Left cardiac atrium (tissue), 4 donors: ENCODE measurements around the gene CPXM1. TPM values are rescaled to one million over a fixed set of nuclear protein-coding genes. Genes with fewer than 3 reads are reported as not detected.

ENCODE experiments used
- ATAC-seq, 2 donors: fragments of 200-7000 bp; cut with Tn5 transposase; one replicate each; pipeline ENCODE4 v1.9.1; 2020; ENCODE audit warnings: mild to moderate bottlenecking in 2 of 2, moderate library complexity in 2 of 2
- DNase-seq: peaks from one replicate; pipeline ENCODE4 v3.0.0-alpha.2; 2020
- intact Hi-C, 2 donors: fragments of 100-400 bp; cut with DNase I; formaldehyde crosslinking; loops; one replicate each; pipeline versions ENCODE4 v1.14.1 to v1.15.1; 2022 to 2023
- total RNA-seq, 2 donors: library from RNA; stranded (reverse); fragmentation: NEBNext Ultra II Directional; extraction: Animal tissue kit (Norgen Biotek cat#: 25700); gene quantifications; one replicate each; pipeline ENCODE4 v1.2.1, GENCODE V29; 2021
- donor health status: DM: no; HTN: yes; CAD: no.
- donor health status: DM: no; HTN: yes; CAD: no; lungs with severe emphysema.
- donor health status: DM: yes; HTN: yes; CAD: no.
- donor health status: Dilated cardiomyopathy.

Gene CPXM1
- total RNA-seq, 2 donors from 2014 or later: 4.3 to 8.7 TPM

DNA sequence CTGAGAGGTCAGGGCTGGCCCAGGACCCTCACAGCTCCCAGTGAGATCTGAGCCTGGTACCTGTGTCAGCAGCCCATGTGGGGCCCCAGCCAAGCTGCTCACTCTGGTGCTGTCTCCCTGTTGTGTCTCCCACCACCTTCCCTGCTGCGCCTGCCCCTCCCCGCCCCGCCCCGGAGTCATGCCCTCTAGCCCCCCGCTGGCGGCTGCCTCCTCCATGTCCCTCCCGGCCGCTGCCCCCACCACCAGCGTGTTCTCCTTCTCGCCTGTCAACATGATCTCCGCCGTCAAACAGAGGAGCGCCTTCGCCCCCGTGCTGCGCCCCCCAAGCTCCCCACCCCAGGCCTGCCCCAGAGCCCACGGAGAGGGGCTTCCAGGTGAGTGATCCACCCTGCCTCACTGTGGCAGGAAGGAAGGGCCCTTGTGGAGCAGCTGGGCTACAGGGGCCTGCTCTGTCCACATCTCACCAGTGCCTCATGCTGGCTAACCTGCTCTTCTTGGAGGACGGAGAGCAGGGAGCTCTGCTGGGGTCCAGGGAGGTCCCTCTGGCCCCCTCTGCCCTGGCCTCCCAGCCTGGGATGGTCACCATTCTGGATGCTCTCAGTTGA, 44.9 kb downstream of the CPXM1 start:
- ATAC-seq: no peak
- intact Hi-C loops: loop anchor here in 1 of 2 donors (10.0 kb wide), 1 partner anchor 249 kb away; no protein-coding TSS in a partner anchor
- DNase-seq: no peak

DNA sequence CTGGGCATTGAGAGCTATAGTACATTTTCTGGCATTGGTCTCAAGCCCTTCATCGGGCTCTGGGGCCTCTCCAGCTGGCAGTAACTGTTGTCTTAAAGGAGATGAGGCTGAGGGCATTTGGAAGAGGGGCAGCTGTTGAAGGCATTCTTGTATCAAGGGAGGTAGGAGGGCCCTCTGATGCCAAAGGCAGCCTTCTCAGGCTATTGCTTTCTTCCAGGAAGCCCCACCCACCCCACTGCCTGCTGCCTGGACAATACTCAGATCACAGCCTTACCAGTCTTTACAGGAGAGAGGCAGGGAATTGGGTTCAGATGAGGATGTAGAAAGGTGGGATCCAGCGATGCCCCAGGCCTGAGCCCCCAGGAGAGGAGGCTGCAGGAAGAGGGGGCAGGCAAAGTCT, 46.0 kb downstream of the CPXM1 start:
- ATAC-seq: no peak
- no peak for DNase-seq
- intact Hi-C loops: loop anchor here in 1 of 2 donors (10.0 kb wide), 1 partner anchor 250 kb away; no protein-coding TSS in a partner anchor

DNA sequence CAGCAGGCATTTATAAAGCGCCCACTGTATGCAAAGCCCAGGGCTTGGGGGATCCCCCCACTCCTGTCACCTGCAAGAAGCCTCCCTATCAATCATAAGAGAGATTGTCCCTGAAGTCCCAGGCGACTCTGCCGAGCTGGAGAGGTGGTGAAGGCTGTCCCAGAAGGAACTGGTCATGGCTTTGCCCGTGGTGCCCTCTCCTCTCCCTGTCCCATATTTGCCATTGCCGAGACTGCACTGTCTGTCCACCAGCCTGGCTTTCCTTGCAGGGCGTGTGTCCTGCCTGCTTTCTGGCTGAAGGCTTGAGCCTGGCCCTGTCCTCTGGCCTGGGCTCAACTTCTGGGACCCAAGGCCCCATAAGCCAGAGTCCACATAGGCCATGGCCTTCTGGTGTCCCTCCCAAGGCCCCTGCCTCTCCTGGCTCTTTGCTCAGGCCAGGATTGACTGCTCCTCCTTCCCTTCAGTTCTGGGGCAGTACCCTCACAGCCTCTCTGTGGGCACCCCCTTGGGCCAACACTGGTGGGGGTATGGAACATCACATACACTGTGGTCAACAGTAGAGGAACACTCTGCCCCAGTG, 46.9 kb downstream of the CPXM1 start:
- intact Hi-C loops: loop anchor here in 1 of 2 donors (10.0 kb wide), 1 partner anchor 251 kb away; no protein-coding TSS in a partner anchor
- DNase-seq: no peak
- no peak for ATAC-seq

DNA sequence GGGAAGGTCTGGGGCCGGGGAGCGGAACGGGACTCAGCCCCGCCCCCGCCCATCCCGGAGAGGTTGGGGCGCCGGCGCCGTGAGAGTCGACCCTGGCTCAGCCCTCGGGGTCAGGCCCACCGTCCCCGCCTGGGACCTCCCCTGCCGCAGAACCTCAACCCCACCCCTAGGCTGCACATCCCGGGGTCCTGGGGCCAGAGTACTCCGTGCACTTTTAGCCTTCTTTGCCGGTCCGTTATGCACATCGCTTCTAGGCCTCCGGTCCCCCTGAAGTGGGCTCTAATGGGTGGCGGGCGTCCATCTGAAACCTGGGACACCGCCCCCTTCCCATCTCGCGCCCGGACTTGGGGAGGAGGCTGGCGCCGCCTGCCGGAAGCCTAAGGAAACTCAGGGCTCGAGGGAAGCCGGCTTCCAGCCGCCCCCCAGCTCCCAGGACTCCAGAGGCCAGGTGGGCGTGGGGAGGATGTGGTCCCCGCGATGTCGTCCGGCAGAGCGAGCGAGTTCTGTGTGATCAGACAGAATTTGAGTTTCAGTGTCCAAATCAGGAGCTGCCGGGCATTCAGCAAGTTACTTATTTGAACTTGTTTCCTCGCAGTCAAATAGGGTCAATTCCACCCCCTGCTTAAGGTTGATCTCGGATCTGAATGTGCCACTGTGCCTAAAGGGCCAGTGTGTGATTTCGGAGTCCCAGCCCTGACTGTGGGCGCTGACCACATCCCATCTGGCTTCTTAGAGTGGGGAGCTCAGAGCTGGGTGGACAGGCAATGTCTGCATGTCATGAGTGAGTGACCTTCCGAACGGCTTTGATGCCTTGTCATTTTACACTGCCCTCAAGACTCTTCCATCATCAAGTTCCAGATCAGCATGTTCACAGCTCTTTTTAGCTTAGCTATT, 47.6 kb downstream of the CPXM1 start:
- no peak for ATAC-seq
- intact Hi-C loops: loop anchor here in 1 of 2 donors (10.0 kb wide), 1 partner anchor 252 kb away; no protein-coding TSS in a partner anchor
- DNase-seq: peak; percentile 47

DNA sequence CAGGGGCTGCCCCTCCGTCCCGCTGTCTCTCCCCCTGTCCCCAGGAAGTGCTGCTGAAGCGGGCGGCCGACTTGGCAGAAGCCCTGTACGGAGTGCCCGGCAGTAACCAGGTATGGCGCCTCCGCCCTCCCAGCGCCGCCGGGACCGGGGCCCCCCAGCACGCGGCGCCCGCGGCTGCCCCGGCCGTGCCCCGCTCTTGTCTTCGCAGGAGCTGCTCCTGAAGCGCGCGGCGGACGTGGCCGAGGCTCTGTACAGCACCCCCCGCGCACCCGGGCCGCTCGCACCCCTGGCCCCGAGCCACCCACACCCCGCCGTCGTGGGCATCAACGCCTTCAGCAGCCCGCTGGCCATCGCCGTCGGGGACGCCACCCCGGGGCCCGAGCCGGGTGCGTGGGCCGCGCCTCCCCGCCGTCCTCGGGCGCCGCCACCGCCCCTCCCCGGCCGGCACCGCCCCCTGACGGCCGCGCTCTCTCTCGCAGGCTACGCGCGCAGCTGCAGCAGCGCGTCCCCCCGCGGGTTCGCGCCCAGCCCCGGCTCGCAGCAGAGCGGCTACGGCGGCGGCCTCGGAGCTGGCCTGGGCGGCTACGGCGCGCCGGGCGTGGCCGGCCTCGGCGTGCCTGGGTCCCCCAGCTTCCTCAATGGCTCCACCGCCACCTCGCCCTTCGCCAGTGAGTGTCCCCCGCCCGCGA, 48.4 kb downstream of the CPXM1 start:
- DNase-seq: no peak
- peak; percentile 31 to 53 for ATAC-seq
- intact Hi-C loops: loop anchor here in 1 of 2 donors (10.0 kb wide), 1 partner anchor 253 kb away; no protein-coding TSS in a partner anchor

DNA sequence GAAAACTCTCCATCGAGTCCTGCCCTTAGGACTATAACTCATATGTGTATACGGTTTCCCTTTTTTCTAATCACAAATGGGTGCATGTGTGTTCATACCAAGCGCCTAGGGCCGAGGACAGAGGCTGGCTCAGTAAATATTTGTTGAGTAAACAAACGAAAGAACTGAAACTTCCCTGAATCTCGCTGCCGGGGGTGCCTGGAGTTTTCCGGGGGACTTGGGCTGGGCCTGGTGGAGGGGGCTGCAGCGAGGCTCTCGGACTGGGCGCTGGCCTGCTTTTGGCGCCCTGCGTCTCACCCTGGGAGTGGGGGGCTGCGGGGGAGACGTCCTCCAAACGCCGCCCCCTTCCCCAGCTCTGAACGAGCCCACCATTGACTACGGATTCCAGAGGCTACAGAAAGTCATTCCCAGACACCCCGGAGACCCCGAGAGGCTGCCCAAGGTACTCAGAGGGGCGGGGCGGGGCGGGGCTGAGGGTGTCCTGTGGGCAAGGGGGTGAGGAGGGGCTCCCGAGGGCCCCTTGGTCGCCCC, 49.0 kb downstream of the CPXM1 start:
- intact Hi-C loops: loop anchor here in 1 of 2 donors (10.0 kb wide), 1 partner anchor 253 kb away; no protein-coding TSS in a partner anchor
- ATAC-seq (peak in 1 of 2 donors; percentile 3), DNase-seq (no peak)

DNA sequence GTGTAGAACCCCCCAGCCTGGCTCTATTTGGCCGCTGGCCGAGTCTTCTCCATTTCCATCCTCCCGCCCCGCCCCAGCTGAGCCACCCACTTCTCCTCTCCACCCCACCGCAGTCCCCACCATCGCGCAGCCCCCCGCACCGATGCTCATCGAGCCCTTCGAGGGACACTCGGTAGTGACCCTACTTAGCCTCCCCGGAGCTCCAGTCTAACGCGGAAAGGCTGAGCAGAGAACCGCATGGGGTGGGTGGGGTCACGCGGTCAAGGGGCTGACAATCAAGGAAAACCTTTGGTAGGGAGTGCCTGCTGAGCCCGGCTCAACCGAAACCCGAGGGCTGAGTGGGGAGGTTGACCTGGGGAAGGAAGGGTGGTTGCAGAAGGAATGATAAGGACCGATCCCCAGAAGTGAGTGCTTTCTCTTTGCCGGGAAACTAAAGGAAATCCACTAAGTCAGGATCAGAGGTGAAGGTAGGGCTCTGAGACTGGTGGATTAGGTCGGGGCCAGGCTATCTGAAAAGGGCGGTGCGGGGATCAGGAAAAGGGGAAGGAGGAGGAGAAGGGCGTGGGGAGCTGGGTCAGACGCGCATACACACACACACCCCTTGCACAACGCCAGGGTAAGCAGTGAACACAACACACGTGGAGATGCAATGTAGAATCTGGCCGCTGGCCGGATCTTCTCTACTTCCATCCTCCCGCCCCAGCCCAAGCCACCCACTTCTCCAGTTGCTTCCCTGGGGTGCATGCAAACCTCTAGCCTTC, 49.8 kb downstream of the CPXM1 start:
- intact Hi-C loops: loop anchor here in 1 of 2 donors (10.0 kb wide), 1 partner anchor 254 kb away; no protein-coding TSS in a partner anchor
- peak; percentile 36 to 79 for ATAC-seq
- DNase-seq: peak; percentile 71

DNA sequence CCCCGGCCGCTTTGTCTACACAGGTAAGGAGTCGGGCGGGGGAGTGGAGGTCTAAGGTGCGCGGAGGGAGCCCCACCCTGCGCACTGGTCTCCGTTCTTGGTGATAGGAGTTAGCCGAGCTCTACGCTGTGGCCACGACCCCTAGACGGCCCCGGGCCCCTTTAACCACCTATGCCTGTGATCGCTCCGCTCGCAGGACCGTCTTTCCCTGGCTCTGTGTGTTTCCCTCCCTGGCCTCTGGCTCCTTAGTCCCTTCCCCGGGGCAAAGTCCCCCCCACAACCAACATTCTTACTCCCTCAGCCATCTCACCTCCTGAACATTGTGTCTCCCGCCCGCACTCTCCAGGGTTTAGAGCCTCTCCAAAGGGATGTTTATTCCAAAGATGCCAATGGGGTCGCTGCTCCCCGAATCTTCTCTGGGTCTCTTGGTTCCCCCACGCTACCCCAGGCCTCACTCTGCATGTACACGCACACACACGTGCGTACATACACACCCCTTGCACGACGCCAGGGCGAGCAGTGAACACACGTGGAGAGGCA, 50.4 kb downstream of the CPXM1 start:
- no peak for ATAC-seq

DNA sequence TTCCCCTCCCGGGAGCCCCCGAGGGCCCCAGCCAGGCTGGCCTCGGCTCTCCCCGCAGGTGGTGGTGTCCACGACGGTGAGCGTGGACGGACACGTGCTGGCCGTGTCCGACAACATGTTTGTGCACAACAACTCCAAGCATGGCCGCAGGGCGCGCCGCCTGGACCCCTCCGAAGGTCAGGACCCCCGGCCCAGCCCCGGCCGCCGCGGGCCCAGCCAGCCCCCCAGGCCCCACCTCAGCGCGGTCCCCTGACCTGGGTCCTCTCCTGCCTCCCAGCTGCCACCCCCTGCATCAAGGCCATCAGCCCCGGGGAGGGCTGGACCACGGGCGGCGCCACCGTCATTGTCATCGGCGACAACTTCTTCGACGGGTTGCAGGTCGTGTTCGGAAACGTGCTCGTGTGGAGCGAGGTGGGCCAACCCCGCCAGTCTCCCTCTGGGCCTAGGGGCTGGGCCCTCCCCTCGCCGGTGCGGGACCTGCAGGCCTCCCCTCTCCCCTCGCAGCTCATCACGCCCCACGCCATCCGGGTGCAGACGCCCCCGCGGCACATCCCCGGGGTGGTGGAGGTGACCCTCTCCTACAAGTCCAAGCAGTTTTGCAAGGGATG, 51.0 kb downstream of the CPXM1 start:
- no peak for DNase-seq
- no peak for ATAC-seq
- intact Hi-C loops: no loop called here

More for the DNA sequence above, 50.4 kb downstream of the CPXM1 start:
- intact Hi-C loops: loop anchor here in 1 of 2 donors (10.0 kb wide), 1 partner anchor 255 kb away; no protein-coding TSS in a partner anchor
- no peak for DNase-seq

DNA sequence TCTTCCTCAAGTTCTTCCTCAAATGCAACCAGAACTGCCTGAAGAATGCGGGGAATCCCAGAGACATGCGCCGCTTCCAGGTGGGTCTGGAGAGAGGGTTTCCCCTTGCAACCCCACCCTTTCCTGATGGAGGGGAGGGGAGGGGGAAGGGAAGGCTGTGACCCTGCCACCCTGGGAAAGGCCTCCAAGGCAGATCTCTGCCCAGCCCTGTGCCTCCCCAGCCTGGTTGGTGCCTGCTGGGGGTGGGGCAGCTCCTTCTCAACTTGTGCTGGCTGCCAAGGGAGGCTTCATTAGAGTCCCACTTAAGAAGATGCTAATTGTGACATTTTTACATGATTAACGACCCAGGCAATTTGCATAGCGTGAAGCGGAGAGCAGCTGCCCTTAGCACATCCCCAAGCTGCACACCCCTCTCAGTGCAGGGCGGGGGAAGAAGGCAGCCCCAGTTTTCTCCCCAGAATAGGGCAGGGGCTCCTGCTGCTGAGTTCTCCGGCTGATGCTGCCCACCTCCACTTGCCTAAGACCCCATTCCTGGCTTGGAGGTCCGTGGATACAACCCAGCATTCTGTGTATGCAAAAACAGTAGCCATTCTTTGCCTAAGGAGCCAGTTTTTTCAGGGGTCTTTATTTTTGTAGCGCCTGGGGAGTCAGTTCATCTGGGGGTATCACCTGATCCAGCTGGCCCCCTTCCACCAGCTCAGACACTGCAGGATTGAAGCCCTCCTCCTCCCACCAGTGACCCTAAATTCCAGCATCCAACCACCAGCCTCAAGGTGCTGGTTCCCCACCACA, 51.7 kb downstream of the CPXM1 start:
- intact Hi-C loops: no loop called here
- DNase-seq (no peak), ATAC-seq (no peak)

DNA sequence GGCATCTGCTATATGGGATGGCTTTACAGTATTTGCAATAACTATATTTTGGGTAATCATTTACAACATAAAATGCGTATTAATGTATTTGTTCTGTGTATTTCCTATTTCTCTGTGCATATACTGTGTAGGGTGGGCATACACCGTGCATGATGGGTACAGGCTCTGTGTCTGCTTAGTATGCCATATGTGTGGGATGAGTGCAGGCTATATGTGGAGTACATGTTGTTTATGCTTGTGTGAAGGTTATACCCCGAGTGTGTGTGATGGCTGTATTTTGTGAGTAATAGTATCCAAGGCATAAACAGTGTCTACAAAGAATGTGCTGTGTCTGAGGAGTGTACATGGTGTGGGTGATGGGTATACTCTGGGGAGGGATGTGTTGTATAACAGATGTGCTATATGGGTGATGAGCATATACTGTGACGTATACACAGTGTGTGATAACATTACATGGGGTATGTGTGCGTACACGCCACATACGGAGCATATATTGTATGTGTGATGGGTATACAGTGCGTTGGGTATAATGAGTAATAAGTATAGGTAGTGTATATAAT, 52.7 kb downstream of the CPXM1 start:
- intact Hi-C loops: no loop called here
- DNase-seq (no peak), ATAC-seq (no peak)

DNA sequence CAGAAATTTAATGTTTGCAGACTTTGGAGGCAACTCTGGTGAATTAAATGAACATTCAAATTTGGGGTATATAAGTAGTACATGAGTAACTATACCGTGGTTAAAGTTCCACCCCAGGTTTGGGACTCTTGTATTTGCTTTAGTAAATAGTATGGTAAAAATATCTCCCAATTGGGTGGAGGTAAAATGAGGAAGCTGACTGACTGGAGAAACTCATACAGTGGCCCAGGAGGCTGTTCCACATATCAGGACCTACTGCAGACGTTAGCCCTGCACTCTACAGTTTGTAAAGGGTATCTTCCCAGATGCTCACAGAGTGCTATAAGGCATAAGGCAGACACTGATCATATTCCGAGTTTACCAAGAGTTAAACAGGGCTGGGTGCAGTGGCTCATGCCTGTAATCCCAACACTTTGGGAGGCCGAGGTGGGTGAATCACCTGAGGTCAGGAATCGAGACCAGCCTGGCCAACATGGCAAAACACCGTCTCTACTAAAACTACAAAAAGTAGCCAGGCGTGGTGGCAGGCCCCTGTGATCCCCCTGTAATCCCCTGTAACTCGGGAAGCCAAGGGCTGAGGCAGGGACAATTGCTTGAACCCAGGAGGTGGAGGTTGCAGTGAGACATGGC, 53.7 kb downstream of the CPXM1 start:
- ATAC-seq: no peak
- DNase-seq: no peak
- intact Hi-C loops: no loop called here

DNA sequence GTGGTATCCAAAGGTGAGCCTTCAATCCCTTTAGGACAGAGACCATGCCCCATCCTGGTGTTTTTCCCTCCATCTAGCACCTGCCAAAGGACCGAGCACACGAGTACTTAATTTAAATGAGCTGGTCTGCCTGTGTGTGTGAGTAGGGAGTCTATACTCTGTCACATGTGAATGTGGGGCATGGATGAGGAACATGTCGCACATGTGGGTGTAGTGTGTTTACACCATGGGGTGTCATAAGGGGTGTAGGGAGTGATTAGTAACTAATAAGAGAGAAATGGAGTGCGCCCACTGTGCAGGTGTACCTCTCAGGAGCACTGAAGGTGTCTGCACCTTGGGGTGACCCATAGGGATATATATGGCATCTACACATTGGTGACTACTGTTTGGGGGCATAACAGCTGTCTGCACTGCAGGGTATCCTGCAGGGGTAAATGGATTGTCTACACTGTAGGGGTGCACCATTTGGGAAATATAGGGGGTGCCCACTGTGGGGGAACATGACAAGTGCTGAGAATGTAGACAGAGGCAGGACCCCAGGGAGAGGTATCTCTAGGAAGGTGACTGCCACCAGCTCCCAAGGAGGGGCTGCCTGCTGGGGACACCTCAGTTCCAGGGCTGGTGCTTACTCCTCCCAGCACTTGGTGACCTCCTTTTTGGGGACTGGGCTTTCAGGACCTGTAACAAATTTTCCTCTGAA, 54.3 kb downstream of the CPXM1 start:
- intact Hi-C loops: no loop called here
- no peak for DNase-seq
- ATAC-seq: no peak

DNA sequence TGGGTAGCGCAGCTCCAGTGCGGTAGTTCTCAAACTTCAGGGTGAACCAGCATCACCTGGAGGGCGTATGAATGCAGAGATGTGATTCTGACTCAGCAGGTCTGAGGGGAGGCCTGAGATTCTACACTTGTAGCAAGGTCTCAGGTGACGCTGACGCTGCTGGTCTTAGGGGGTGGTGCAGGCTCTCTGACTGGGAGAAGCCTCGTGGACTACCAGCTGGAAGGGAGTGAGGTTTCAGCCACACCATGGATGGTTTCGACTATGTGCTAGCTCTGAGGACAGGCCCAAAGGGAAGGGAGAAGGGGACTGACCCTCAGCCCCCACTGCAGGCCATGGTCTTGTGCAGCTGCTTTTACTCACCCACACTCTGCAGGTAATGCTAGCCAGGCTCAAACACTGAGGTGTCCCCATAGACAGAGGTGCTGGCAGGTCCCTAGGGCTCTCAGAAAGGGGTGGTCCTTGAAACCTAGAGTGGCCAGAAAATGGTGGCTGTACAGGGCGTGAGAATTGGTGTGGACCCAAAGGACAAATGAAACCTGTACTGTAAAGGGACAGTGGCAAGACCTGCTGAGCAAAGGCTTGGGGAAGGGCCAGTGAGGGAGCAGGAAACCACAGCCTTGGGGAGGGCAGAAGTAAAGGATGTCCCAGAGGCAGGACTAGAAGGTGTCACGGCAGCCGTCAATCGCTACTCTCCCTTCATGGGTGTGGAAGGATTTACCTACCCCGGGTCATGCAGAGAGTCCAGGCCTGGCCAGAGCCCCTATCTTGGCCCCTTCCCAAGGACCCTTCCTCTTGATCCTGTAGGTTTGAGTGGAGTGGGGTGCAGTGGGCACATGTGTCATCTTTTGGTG, 55.1 kb downstream of the CPXM1 start:
- intact Hi-C loops: no loop called here

More for the DNA sequence above, 55.1 kb downstream of the CPXM1 start:
- ATAC-seq (no peak), DNase-seq (no peak)
